Liver (tissue), 9 donors: ENCODE data around the gene KIF17. TPM values are rescaled to one million over a fixed set of nuclear protein-coding genes. Genes with fewer than 3 reads are reported as not detected.

Source experiments
- DNase-seq: peaks from one replicate; pipeline ENCODE4 v3.0.0-alpha.2; 2017; ENCODE audit warnings: low spot score
- H3K27ac ChIP-seq, 2 donors: one replicate each; pipeline ENCODE4 v1.7.0; 2013; ENCODE audit warnings: inconsistent platforms in 2 of 2, low read length in 2 of 2, control low read depth in 1 of 2, low read depth in 1 of 2, mild to moderate bottlenecking in 1 of 2
- H3K27me3 ChIP-seq, 4 donors: one replicate each; pipeline versions ENCODE4 v1.6.1 to v1.7.0; 2013; ENCODE audit warnings: low read length in 3 of 4, inconsistent platforms in 1 of 4, mild to moderate bottlenecking in 1 of 4, moderate library complexity in 1 of 4; ENCODE audit not compliant: control insufficient read depth in 4 of 4, insufficient read depth in 4 of 4
- H3K36me3 ChIP-seq, 4 donors: one replicate each; pipeline versions ENCODE4 v1.6.1 to v1.7.0; 2013; ENCODE audit warnings: low read length in 3 of 4, mild to moderate bottlenecking in 3 of 4, low read depth in 1 of 4, moderate library complexity in 1 of 4; ENCODE audit not compliant: control insufficient read depth in 4 of 4, insufficient read depth in 3 of 4
- H3K4me1 ChIP-seq, 4 donors: one replicate each; pipeline versions ENCODE4 v1.6.1 to v1.7.0; 2013; ENCODE audit warnings: low read length in 3 of 4, mild to moderate bottlenecking in 3 of 4, moderate library complexity in 1 of 4; ENCODE audit not compliant: control insufficient read depth in 4 of 4, insufficient read depth in 4 of 4
- H3K4me3 ChIP-seq, 3 donors: one replicate each; pipeline versions ENCODE4 v1.6.1 to v1.7.0; 2013; ENCODE audit warnings: low read length in 3 of 3, control low read depth in 1 of 3, low read depth in 1 of 3, mild to moderate bottlenecking in 1 of 3
- H3K9ac ChIP-seq, 2 donors: one replicate each; pipeline ENCODE4 v1.7.0; 2013; ENCODE audit warnings: low read length in 2 of 2, mild to moderate bottlenecking in 2 of 2, moderate library complexity in 2 of 2, control low read depth in 1 of 2, low read depth in 1 of 2
- H3K9me3 ChIP-seq, 4 donors: one replicate each; pipeline versions ENCODE4 v1.6.1 to v1.7.0; 2013; ENCODE audit warnings: low read length in 3 of 4; ENCODE audit not compliant: control insufficient read depth in 4 of 4
- CTCF ChIP-seq: fragments of 150-350 bp; IDR thresholded peaks from 2 replicates; pipeline ENCODE4 v1.5.1; 2017; ENCODE audit warnings: improper control_type of control experiment, low read depth, low read length; ENCODE audit not compliant: missing input control
- FOXA1 ChIP-seq: IDR thresholded peaks from 2 replicates; pipeline ENCODE4 v1.6.1; 2016; ENCODE audit warnings: antibody characterized with exemption
- FOXA2 ChIP-seq: IDR thresholded peaks from 2 replicates; pipeline ENCODE4 v1.6.1; 2016; ENCODE audit warnings: antibody characterized with exemption
- GABPA ChIP-seq, 2 donors: IDR thresholded peaks in 1 of 2; conservative IDR thresholded peaks in 1 of 2; 2 replicates each; pipeline ENCODE4 v1.6.1; 2016; ENCODE audit warnings: antibody characterized with exemption in 2 of 2, mild to moderate bottlenecking in 1 of 2, moderate library complexity in 1 of 2
- HNF4A ChIP-seq, 2 donors: conservative IDR thresholded peaks; 2 replicates each; pipeline ENCODE4 v1.6.1; 2016; ENCODE audit warnings: antibody characterized with exemption in 2 of 2, mild to moderate bottlenecking in 2 of 2
- HNF4G ChIP-seq: IDR thresholded peaks from 2 replicates; pipeline ENCODE4 v1.6.1; 2016; ENCODE audit warnings: antibody characterized with exemption
- JUND ChIP-seq, 2 donors: IDR thresholded peaks; 2 replicates each; pipeline ENCODE4 v1.6.1; 2016; ENCODE audit warnings: antibody characterized with exemption in 2 of 2
- MAX ChIP-seq: IDR thresholded peaks from 2 replicates; pipeline ENCODE4 v1.6.1; 2016; ENCODE audit warnings: antibody characterized with exemption
- NR2F2 ChIP-seq: IDR thresholded peaks from 2 replicates; pipeline ENCODE4 v1.6.1; 2016; ENCODE audit warnings: antibody characterized with exemption
- RAD21 ChIP-seq, 2 donors: IDR thresholded peaks; 2 replicates each; pipeline ENCODE4 v1.6.1; 2016; ENCODE audit warnings: antibody characterized with exemption in 2 of 2, mild to moderate bottlenecking in 2 of 2
- REST ChIP-seq: IDR thresholded peaks from 2 replicates; pipeline ENCODE4 v1.6.1; 2016; ENCODE audit warnings: antibody characterized with exemption, mild to moderate bottlenecking
- RXRA ChIP-seq, 2 donors: IDR thresholded peaks; 2 replicates each; pipeline ENCODE4 v1.6.1; 2017 to 2018; ENCODE audit warnings: antibody characterized with exemption in 2 of 2, mild to moderate bottlenecking in 1 of 2
- SP1 ChIP-seq: IDR thresholded peaks from 2 replicates; pipeline ENCODE4 v1.6.1; 2018; ENCODE audit warnings: antibody characterized with exemption, mild to moderate bottlenecking
- TAF1 ChIP-seq: conservative IDR thresholded peaks from 2 replicates; pipeline ENCODE4 v1.6.1; 2016; ENCODE audit warnings: antibody characterized with exemption, mild to moderate bottlenecking
- WGBS: extraction: QIAGEN DNeasy Blood & Tissue Kit; methylation state at CpG from one replicate; pipeline ENCODE4 v1.1.7; 2013; 5-methylcytosine and 5-hydroxymethylcytosine counted together
- polyA plus RNA-seq, 2 donors: library from polyadenylated mRNA; stranded (reverse) in 1 of 2; unstranded in 1 of 2; fragments of 200-250 nt in 1 of 2; fragments of >200 nt in 1 of 2; fragmentation: Nextera tagmentation in 1 of 2; extraction: Ambion mirVana in 1 of 2; gene quantifications; one replicate each; pipeline versions ENCODE4 v1.2.1 to v1.2.3, GENCODE V29; 2013 to 2015
- total RNA-seq, 2 donors: library from RNA; depleted of rRNA; stranded (reverse); fragments of >200 nt; gene quantifications; one replicate each; pipeline ENCODE4 v1.2.3, GENCODE V29; 2014
- donor health status: healthy.
- donor health status: healthy.
- donor health status: healthy.
- donor health status: healthy.
- donor health status: healthy.

KIF17 gene
- total and polyA plus RNA-seq, 4 donors: 1.0 to 2.7 (median 2.0) TPM

GRCh38 chr1:20663969-20664715 is 53.7 kb downstream of the KIF17 start:
- Histone ChIP-seq H3K4me1 (peaks cover 0 to 26% (median 19%) of the 10 kb centered on the region in 4 donors), H3K9me3 (no peaks in the 10 kb centered on the region), H3K36me3 (peaks cover 0 to 3% (median under 1%) of the 10 kb centered on the region in 4 donors), H3K9ac (no peak overlapping the region), H3K27ac (no peak overlapping the region), H3K27me3 (no peaks in the 10 kb centered on the region), H3K4me3 (no peak overlapping the region)
- WGBS: 81% methylated on average over 12 of the region's 12 CpGs
- DNase-seq: no peak
- no peak for TF ChIP-seq HNF4A (conservative IDR thresholded peaks at IDR 0.05)
- peak; percentile 71 for TF ChIP-seq NR2F2

GRCh38 chr1:20663365-20663764 is 54.4 kb downstream of the KIF17 start:
- TF ChIP-seq RXRA (IDR thresholded peaks at IDR 0.05) (no peak), REST (no peak), SP1 (no peak), TAF1 (no peak), RAD21 (IDR thresholded peaks at IDR 0.05) (no peak), HNF4G (no peak), JUND (IDR thresholded peaks at IDR 0.05) (no peak), FOXA1 (no peak), MAX (no peak), GABPA (IDR thresholded peaks at IDR 0.05 in 1 of 2, conservative IDR thresholded peaks at IDR 0.05 in 1 of 2) (no peak), NR2F2 (no peak), FOXA2 (no peak), CTCF (no peak)
- DNase-seq: no peak
- H3K27me3 ChIP-seq: no peaks in the 10 kb centered on the region
- no peaks in the 10 kb centered on the region for H3K9me3 ChIP-seq
- no peak overlapping the region for H3K4me3 ChIP-seq
- H3K4me1 ChIP-seq: peaks cover 0 to 26% (median 20%) of the 10 kb centered on the region in 4 donors
- peaks cover under 1 to 5% (median 3%) of the 10 kb centered on the region in 4 donors for H3K36me3 ChIP-seq
- H3K27ac ChIP-seq: no peak overlapping the region
- H3K9ac ChIP-seq: no peak overlapping the region
- 92% methylated on average over 1 of the region's 1 CpG for WGBS
